HG03439 (cell line): ENCODE data around the gene ADAT1.
A peak's percentile ranks its signal among the peaks of the same experiment; 100 is the strongest.

Experiments used
- ATAC-seq: cut with Tn5 transposase; IDR thresholded peaks from one replicate; pipeline ENCODE4 v1.9.1; 2021; ENCODE audit warnings: mild to moderate bottlenecking, moderate library complexity; ENCODE audit not compliant: unreplicated experiment

Gene ADAT1

GRCh38 chr16:75578212-75578611 lies 44.9 kb downstream of the ADAT1 start:
- no peak for ATAC-seq

GRCh38 chr16:75576384-75576811 lies 46.7 kb downstream of the ADAT1 start:
- ATAC-seq = no peak

- no peak for ATAC-seq
Observed at GRCh38 chr16:75575958-75576357, 47.1 kb downstream of the ADAT1 start.

GRCh38 chr16:75573955-75574354 lies 49.1 kb downstream of the ADAT1 start:
- ATAC-seq = no peak

- no peak for ATAC-seq
Observed at GRCh38 chr16:75572864-75573542, 50.1 kb downstream of the ADAT1 start.

- no peak for ATAC-seq
Observed at GRCh38 chr16:75570396-75571065, 52.5 kb downstream of the ADAT1 start.

GRCh38 chr16:75567911-75568310 lies 55.2 kb downstream of the ADAT1 start:
- ATAC-seq = no peak

GRCh38 chr16:75566758-75567255 lies 56.3 kb downstream of the ADAT1 start:
- ATAC-seq = peak; percentile 9

GRCh38 chr16:75566040-75566757 lies 56.9 kb downstream of the ADAT1 start, which contains the start of gene GABARAPL2:
GABARAPL2 (plus strand) TSS chr16:75566379; CDS start chr16:75566487, 108 bp downstream.
- ATAC-seq = peak; percentile 67

GRCh38 chr16:75565640-75566039 lies 57.4 kb downstream of the ADAT1 start:
- ATAC-seq = peak; percentile 13

- ATAC-seq = no peak
Observed at GRCh38 chr16:75559564-75560372, 63.3 kb downstream of the ADAT1 start.

- no peak for ATAC-seq
Observed at GRCh38 chr16:75558846-75559401, 64.2 kb downstream of the ADAT1 start.

GRCh38 chr16:75556431-75556950 lies 66.6 kb downstream of the ADAT1 start:
- ATAC-seq = no peak

GRCh38 chr16:75555707-75556430 lies 67.2 kb downstream of the ADAT1 start, which contains the start of gene TMEM231:
TMEM231 (minus strand) TSS chr16:75556252; CDS start chr16:75556209, 43 bp downstream.
- ATAC-seq = peak; percentile 97

GRCh38 chr16:75555213-75555706 lies 67.8 kb downstream of the ADAT1 start:
- peak; percentile 32 for ATAC-seq

- no peak for ATAC-seq
Observed at GRCh38 chr16:75552951-75553350, 70.1 kb downstream of the ADAT1 start.

- no peak for ATAC-seq
Observed at GRCh38 chr16:75550211-75550662, 72.8 kb downstream of the ADAT1 start.
